ENCODE data around the gene MTF2.
"Not testable (repeated sequence)": the region's sequence is repeated elsewhere in the genome, so short reads cannot be mapped to it uniquely, and the experiment has no call there.

GRCh38 chr1:93030191-93030590 is 48.9 kb upstream of the MTF2 start:
- not testable (repeated sequence) for TF ChIP-seq EZH2 (IDR thresholded peaks at IDR 0.05; ENCODE audit: insufficient read depth, low read length); CTCF (IDR thresholded peaks at IDR 0.05; ENCODE audit: insufficient read depth, low read depth, low read length)
